OCI-LY3 (cell line): ENCODE measurements around the gene SLC4A5.

Source experiments
- EZH2phosphoT487 ChIP-seq: fragments of 200-600 bp; shearing (Covaris generic); IDR thresholded peaks from 2 replicates; pipeline ENCODE4 v1.6.1; 2018; ENCODE audit warnings: antibody characterized with exemption, mixed run types, low read depth
- TF ChIP-seq, protein P1 (sequence below): fragments of 200-600, 300-600 bp; sonication (generic); IDR thresholded peaks from 2 replicates; pipeline ENCODE4 v1.5.1; 2014; ENCODE audit warnings: antibody characterized with exemption, low read length, low read depth

DNA sequence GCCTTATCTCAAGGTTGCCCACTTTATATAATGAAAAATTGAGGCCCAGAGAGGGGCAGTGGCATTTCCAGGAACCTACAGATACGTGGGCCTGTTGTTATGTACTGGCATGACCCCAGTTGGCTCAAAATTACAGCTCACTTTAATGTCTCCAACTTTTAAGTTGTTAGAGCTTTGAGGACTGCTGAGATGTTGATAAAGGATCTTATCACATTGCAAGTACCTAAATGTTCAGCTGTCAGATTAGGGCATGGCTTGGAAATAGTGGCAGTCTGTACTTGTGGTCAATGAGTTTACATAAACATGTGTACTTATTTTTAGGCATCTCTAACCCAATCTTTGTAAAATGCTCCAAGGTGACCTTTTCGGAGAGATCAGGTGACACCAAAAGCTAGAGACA lies 14.6 kb downstream of the SLC4A5 start:
- TF ChIP-seq, protein P1, sequence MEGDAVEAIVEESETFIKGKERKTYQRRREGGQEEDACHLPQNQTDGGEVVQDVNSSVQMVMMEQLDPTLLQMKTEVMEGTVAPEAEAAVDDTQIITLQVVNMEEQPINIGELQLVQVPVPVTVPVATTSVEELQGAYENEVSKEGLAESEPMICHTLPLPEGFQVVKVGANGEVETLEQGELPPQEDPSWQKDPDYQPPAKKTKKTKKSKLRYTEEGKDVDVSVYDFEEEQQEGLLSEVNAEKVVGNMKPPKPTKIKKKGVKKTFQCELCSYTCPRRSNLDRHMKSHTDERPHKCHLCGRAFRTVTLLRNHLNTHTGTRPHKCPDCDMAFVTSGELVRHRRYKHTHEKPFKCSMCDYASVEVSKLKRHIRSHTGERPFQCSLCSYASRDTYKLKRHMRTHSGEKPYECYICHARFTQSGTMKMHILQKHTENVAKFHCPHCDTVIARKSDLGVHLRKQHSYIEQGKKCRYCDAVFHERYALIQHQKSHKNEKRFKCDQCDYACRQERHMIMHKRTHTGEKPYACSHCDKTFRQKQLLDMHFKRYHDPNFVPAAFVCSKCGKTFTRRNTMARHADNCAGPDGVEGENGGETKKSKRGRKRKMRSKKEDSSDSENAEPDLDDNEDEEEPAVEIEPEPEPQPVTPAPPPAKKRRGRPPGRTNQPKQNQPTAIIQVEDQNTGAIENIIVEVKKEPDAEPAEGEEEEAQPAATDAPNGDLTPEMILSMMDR: no peak
- no peak for TF ChIP-seq EZH2phosphoT487
